K562 (cell line): ENCODE results near the gene IDI1. TPM values are rescaled to one million over a fixed set of nuclear protein-coding genes. Genes with fewer than 3 reads are reported as not detected.

Experiments
- CBFA2T3 ChIP-seq: fragments of 450-650 bp; IDR thresholded peaks from 2 replicates; pipeline ENCODE4 v1.6.1; 2017
- FOXK2 ChIP-seq, 2 experiments: fragments of 450-650 bp; IDR thresholded peaks in 1 of 2; conservative IDR thresholded peaks in 1 of 2; 2 replicates each; pipeline ENCODE4 v1.6.1; 2016; ENCODE audit warnings: low read depth in 2 of 2, mild to moderate bottlenecking in 1 of 2
- ILK ChIP-seq: fragments of 450-650 bp; IDR thresholded peaks from 2 replicates; pipeline ENCODE4 v1.6.1; 2016; ENCODE audit warnings: missing genetic modification characterization, low read depth, mild to moderate bottlenecking, missing compliant biosample characterization, moderate library complexity, borderline replicate concordance
- KDM4B ChIP-seq, 2 experiments: fragments of 450-650 bp in 1 of 2; sonication (generic) in 1 of 2; IDR thresholded peaks; 2 replicates each; pipeline ENCODE4 v1.6.1; 2016 to 2017; ENCODE audit warnings: borderline replicate concordance in 2 of 2, antibody characterized with exemption in 1 of 2, low read depth in 1 of 2, mild to moderate bottlenecking in 1 of 2
- polyA plus RNA-seq, 8 experiments: library from polyadenylated mRNA; depleted of rRNA in 4 of 8; stranded (reverse) in 5 of 8; unstranded in 3 of 8; fragments of >200 nt; fragmentation: Nextera tagmentation in 2 of 8; fragmentation: Illumina TruSeq in 1 of 8; extraction: Ambion mirVana in 2 of 8; extraction: Trizol in 1 of 8; gene quantifications; 2 replicates each; pipeline versions ENCODE4 v1.2.1 to v1.2.3, GENCODE V29; 2011 to 2014; ENCODE audit warnings: inconsistent platforms in 1 of 8, missing spikeins in 1 of 8
- total RNA-seq, 7 experiments: library from RNA; depleted of rRNA in 6 of 7; stranded (reverse); fragments of >200 nt in 6 of 7; fragmentation: Illumina TruSeq in 2 of 7; extraction: Trizol in 2 of 7; gene quantifications; 2 replicates each; pipeline versions ENCODE4 v1.2.1 to v1.2.3, GENCODE V29; 2011 to 2021; ENCODE audit warnings: low replicate concordance in 1 of 7
- TF ChIP-seq, protein P1 (sequence below), 3 experiments: IDR thresholded peaks in 2 of 3; conservative IDR thresholded peaks in 1 of 3; 2 replicates each; pipeline ENCODE4 v1.5.1; 2011 to 2012; ENCODE audit warnings: low read length in 3 of 3, mild to moderate bottlenecking in 3 of 3, control low read depth in 2 of 3, improper control_type of control experiment in 1 of 3, inconsistent platforms in 1 of 3, low read depth in 1 of 3, mixed read lengths in 1 of 3, moderate library complexity in 1 of 3; ENCODE audit not compliant: insufficient read depth in 2 of 3
- TF ChIP-seq, protein P2 (sequence below): fragments of 450-650 bp; IDR thresholded peaks from 2 replicates; pipeline ENCODE4 v1.6.1; 2016; ENCODE audit warnings: borderline replicate concordance
- TF ChIP-seq, protein P3 (sequence below): sonication (generic); formaldehyde crosslinking; IDR thresholded peaks from 2 replicates; pipeline ENCODE4 v1.8.0; 2022; ENCODE audit warnings: mild to moderate bottlenecking, missing genetic modification reagents
- TF ChIP-seq, protein P4 (sequence below), 2 experiments: fragments of 450-650 bp; formaldehyde crosslinking in 1 of 2; IDR thresholded peaks; 2 replicates each; pipeline versions ENCODE4 v1.4.0 to v1.6.1; 2014 to 2020; ENCODE audit warnings: mild to moderate bottlenecking in 2 of 2, borderline replicate concordance in 1 of 2, low read depth in 1 of 2
- TF ChIP-seq, protein P5 (sequence below): fragments of 450-650 bp; IDR thresholded peaks from 2 replicates; pipeline ENCODE4 v1.7.0; 2016; ENCODE audit warnings: borderline replicate concordance

The IDI1 gene
- total and polyA plus RNA-seq, 9 of the 15 experiments (the other 6 are each of a cell fraction or from before 2014, with no cell fraction given), result 70.0 to 265 (median 119) TPM

DNA sequence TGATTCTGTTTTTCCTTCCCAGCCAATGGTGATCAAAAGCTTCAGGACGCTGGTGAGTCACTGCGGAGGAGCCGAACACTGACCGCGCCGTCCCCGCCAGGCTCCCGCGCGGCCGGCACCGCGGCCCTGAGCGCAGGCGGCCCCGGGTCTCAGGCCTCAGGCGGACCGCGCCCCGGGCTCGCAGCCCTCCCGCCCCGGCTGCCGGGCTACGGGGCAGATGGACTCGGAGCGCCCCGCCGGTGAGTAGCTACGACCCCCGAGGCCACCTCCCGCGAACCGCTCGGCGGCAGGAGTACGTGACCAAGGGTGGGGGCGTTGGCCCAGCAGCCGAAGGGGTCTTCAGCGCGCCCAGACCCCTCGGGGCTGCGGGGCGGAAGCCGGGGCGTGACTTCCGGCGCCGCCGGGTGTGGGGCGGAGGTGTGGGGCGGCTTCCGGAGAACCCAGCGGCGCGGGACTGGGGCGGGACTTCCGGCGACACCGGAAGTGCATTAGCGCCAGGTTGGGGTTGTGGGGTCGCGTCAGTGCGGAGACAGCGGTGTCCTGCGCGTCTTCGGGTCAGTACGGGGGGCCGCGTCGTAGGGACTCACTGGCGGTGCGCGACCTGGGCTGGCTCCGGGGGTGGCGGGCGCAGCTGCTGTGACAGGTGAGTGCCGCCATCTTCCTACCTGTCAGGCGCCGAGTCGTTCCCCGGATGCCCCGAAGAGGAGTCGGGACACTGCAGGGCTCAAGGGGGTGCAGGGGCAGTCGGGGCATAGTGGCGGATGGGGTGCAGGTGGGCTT, 7.6 kb upstream of the IDI1 start, which contains the start of gene WDR37 (continued):
- peak in 1 of 2 experiments; percentile 98; a peak in 2 of 4 replicates for TF ChIP-seq KDM4B (IDR thresholded peaks at IDR 0.05; ENCODE audit: borderline replicate concordance in 2 of 2, low read depth in 1 of 2)
- no peak for TF ChIP-seq FOXK2 (conservative IDR thresholded peaks at IDR 0.05 in 1 of 2, IDR thresholded peaks at IDR 0.05 in 1 of 2; ENCODE audit: low read depth in 2 of 2)
- TF ChIP-seq, protein P1, sequence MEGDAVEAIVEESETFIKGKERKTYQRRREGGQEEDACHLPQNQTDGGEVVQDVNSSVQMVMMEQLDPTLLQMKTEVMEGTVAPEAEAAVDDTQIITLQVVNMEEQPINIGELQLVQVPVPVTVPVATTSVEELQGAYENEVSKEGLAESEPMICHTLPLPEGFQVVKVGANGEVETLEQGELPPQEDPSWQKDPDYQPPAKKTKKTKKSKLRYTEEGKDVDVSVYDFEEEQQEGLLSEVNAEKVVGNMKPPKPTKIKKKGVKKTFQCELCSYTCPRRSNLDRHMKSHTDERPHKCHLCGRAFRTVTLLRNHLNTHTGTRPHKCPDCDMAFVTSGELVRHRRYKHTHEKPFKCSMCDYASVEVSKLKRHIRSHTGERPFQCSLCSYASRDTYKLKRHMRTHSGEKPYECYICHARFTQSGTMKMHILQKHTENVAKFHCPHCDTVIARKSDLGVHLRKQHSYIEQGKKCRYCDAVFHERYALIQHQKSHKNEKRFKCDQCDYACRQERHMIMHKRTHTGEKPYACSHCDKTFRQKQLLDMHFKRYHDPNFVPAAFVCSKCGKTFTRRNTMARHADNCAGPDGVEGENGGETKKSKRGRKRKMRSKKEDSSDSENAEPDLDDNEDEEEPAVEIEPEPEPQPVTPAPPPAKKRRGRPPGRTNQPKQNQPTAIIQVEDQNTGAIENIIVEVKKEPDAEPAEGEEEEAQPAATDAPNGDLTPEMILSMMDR (IDR thresholded peaks at IDR 0.05 in 2 of 3, conservative IDR thresholded peaks at IDR 0.05 in 1 of 3; ENCODE audit: insufficient read depth in 2 of 3, low read depth in 1 of 3, low read length in 3 of 3), result no peak
- TF ChIP-seq, protein P2, sequence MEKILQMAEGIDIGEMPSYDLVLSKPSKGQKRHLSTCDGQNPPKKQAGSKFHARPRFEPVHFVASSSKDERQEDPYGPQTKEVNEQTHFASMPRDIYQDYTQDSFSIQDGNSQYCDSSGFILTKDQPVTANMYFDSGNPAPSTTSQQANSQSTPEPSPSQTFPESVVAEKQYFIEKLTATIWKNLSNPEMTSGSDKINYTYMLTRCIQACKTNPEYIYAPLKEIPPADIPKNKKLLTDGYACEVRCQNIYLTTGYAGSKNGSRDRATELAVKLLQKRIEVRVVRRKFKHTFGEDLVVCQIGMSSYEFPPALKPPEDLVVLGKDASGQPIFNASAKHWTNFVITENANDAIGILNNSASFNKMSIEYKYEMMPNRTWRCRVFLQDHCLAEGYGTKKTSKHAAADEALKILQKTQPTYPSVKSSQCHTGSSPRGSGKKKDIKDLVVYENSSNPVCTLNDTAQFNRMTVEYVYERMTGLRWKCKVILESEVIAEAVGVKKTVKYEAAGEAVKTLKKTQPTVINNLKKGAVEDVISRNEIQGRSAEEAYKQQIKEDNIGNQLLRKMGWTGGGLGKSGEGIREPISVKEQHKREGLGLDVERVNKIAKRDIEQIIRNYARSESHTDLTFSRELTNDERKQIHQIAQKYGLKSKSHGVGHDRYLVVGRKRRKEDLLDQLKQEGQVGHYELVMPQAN, result peak; percentile 74
- no peak for TF ChIP-seq ILK (tag)
- TF ChIP-seq, protein P3, sequence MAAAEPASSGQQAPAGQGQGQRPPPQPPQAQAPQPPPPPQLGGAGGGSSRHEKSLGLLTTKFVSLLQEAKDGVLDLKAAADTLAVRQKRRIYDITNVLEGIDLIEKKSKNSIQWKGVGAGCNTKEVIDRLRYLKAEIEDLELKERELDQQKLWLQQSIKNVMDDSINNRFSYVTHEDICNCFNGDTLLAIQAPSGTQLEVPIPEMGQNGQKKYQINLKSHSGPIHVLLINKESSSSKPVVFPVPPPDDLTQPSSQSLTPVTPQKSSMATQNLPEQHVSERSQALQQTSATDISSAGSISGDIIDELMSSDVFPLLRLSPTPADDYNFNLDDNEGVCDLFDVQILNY (CRISPR knock-in tag), result peak; percentile 29; the same call in 1 of the 2 replicates
- TF ChIP-seq, protein P4, sequence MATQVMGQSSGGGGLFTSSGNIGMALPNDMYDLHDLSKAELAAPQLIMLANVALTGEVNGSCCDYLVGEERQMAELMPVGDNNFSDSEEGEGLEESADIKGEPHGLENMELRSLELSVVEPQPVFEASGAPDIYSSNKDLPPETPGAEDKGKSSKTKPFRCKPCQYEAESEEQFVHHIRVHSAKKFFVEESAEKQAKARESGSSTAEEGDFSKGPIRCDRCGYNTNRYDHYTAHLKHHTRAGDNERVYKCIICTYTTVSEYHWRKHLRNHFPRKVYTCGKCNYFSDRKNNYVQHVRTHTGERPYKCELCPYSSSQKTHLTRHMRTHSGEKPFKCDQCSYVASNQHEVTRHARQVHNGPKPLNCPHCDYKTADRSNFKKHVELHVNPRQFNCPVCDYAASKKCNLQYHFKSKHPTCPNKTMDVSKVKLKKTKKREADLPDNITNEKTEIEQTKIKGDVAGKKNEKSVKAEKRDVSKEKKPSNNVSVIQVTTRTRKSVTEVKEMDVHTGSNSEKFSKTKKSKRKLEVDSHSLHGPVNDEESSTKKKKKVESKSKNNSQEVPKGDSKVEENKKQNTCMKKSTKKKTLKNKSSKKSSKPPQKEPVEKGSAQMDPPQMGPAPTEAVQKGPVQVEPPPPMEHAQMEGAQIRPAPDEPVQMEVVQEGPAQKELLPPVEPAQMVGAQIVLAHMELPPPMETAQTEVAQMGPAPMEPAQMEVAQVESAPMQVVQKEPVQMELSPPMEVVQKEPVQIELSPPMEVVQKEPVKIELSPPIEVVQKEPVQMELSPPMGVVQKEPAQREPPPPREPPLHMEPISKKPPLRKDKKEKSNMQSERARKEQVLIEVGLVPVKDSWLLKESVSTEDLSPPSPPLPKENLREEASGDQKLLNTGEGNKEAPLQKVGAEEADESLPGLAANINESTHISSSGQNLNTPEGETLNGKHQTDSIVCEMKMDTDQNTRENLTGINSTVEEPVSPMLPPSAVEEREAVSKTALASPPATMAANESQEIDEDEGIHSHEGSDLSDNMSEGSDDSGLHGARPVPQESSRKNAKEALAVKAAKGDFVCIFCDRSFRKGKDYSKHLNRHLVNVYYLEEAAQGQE (IDR thresholded peaks at IDR 0.05; ENCODE audit: borderline replicate concordance), result no peak
- TF ChIP-seq, protein P4 (CRISPR knock-in tag; IDR thresholded peaks at IDR 0.05; ENCODE audit: low read depth), result 0 out of 2 replicates have a peak, but pooled peaks have one; percentile 19
- 0 out of 2 replicates have a peak, but pooled peaks have one; percentile 2 for TF ChIP-seq CBFA2T3
- TF ChIP-seq, protein P5, sequence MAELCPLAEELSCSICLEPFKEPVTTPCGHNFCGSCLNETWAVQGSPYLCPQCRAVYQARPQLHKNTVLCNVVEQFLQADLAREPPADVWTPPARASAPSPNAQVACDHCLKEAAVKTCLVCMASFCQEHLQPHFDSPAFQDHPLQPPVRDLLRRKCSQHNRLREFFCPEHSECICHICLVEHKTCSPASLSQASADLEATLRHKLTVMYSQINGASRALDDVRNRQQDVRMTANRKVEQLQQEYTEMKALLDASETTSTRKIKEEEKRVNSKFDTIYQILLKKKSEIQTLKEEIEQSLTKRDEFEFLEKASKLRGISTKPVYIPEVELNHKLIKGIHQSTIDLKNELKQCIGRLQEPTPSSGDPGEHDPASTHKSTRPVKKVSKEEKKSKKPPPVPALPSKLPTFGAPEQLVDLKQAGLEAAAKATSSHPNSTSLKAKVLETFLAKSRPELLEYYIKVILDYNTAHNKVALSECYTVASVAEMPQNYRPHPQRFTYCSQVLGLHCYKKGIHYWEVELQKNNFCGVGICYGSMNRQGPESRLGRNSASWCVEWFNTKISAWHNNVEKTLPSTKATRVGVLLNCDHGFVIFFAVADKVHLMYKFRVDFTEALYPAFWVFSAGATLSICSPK, result no peak
